ENCODE data around the gene TENT4A.

Gene TENT4A

DNA sequence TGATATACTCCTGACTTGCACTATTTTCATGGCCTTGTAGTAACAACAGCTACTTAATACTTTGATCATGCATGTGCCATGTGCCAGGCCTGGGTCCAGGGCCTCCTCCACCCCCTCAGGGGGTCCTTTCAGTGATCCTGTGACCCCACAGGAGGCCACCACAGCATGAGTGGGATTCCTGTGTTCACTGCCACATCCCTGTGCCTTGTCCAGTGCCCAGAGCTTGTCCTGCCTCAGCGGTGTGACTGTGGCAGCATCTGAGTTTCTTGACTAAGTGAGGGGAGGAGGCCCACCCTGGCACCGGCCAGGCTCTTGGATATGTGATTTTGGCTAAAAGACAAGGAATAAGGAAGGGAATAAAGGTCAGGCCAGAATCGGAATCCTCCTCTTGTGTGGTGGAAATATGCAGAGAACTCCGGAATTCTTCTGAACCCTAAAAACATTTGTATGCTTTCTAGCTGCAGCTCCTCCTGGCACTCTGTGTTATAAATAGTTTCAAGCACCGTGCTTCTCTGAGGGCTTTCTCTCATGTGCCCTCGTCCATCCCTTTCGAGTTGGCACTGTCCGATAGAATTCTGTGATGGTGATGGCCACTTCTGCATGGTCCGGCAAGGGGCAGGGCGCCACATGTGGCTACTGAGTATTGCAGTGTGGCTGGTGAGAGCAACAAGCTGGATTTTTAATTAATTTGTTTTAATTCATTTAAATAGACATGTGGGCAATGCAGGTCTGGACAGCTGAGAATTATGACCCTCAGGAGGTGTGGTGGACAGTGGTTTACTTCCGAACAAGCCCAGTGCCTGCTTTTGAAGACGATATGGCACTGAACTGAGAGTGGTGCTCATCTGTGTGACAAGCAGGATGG is 31.8 kb downstream of the TENT4A start:
- TF ChIP-seq ZNF8 (CRISPR knock-in tag; IDR thresholded peaks at IDR 0.05), result no peak
- TF ChIP-seq ESRRG (CRISPR knock-in tag; IDR thresholded peaks at IDR 0.05), result no peak
- no peak for TF ChIP-seq BACH2 (CRISPR knock-in tag; IDR thresholded peaks at IDR 0.05; ENCODE audit: borderline replicate concordance)
- TF ChIP-seq ZNF70 (CRISPR knock-in tag; IDR thresholded peaks at IDR 0.05), result no peak
- TF ChIP-seq TCF4 (CRISPR knock-in tag; IDR thresholded peaks at IDR 0.05; ENCODE audit: borderline replicate concordance), result no peak
- no peak for TF ChIP-seq ISL1 (CRISPR knock-in tag; IDR thresholded peaks at IDR 0.05)
- no peak for TF ChIP-seq CSRNP3 (CRISPR knock-in tag; IDR thresholded peaks at IDR 0.05)
- TF ChIP-seq PPARA (CRISPR knock-in tag; IDR thresholded peaks at IDR 0.05; ENCODE audit: borderline replicate concordance), result no peak
- TF ChIP-seq RARB (CRISPR knock-in tag; IDR thresholded peaks at IDR 0.05), result no peak
- no peak for TF ChIP-seq CREB5 (CRISPR knock-in tag; IDR thresholded peaks at IDR 0.05; ENCODE audit: low read depth)
- no peak for TF ChIP-seq TOX (CRISPR knock-in tag; IDR thresholded peaks at IDR 0.05; ENCODE audit: borderline replicate concordance)
- TF ChIP-seq TSHZ2 (CRISPR knock-in tag; IDR thresholded peaks at IDR 0.05), result no peak
- TF ChIP-seq PATZ1 (CRISPR knock-in tag; IDR thresholded peaks at IDR 0.05; ENCODE audit: borderline replicate concordance), result no peak
- no peak for TF ChIP-seq ZC3H10 (CRISPR knock-in tag; IDR thresholded peaks at IDR 0.05)
- TF ChIP-seq ZNF565 (CRISPR knock-in tag; conservative IDR thresholded peaks at IDR 0.05; ENCODE audit: low read depth), result no peak
- no peak for TF ChIP-seq POU6F1 (CRISPR knock-in tag; IDR thresholded peaks at IDR 0.05; ENCODE audit: borderline replicate concordance, low read depth)
- TF ChIP-seq ZFP3 (CRISPR knock-in tag; IDR thresholded peaks at IDR 0.05), result no peak
- TF ChIP-seq ARNTL (CRISPR knock-in tag; IDR thresholded peaks at IDR 0.05; ENCODE audit: borderline replicate concordance, low read depth), result no peak
- no peak for TF ChIP-seq GLIS3 (CRISPR knock-in tag; IDR thresholded peaks at IDR 0.05)
- no peak for TF ChIP-seq CSDC2 (CRISPR knock-in tag; IDR thresholded peaks at IDR 0.05)
- ATAC-seq, result peak; percentile 50

DNA sequence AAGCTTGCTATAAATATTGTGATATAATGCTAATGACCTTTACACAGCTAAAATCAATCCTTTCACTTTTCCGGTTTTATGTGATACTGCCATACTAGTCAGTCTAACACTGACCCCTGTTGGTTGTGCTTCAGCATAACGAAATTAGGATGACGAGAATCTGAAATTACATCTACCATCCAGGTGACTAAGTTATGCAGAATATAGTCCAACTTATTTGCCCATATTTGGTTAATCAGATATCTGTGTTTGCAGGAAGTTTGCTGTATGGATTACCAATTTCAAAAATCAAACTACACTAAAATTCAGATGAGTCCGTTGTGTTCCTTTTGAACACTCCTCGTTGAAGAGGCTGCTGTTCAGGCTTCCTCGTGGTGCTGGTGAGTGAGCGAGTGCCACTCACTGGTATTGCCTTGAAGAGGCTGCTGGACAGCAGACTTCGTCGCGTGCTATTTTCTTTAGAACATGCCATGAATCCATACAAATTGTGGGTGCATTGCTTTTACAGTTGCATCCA is 32.5 kb downstream of the TENT4A start:
- ATAC-seq, result peak; percentile 85
- TF ChIP-seq TSHZ2 (CRISPR knock-in tag; IDR thresholded peaks at IDR 0.05) (no peak), RARB (CRISPR knock-in tag; IDR thresholded peaks at IDR 0.05) (no peak), ZNF70 (CRISPR knock-in tag; IDR thresholded peaks at IDR 0.05) (no peak), PATZ1 (CRISPR knock-in tag; IDR thresholded peaks at IDR 0.05; ENCODE audit: borderline replicate concordance) (no peak), ZFP30 (CRISPR knock-in tag; IDR thresholded peaks at IDR 0.05) (no peak), BACH2 (CRISPR knock-in tag; IDR thresholded peaks at IDR 0.05; ENCODE audit: borderline replicate concordance) (no peak), CSRNP3 (CRISPR knock-in tag; IDR thresholded peaks at IDR 0.05) (no peak), SNAI2 (CRISPR knock-in tag; IDR thresholded peaks at IDR 0.05) (no peak), OSR1 (CRISPR knock-in tag; IDR thresholded peaks at IDR 0.05) (no peak), GLIS3 (CRISPR knock-in tag; IDR thresholded peaks at IDR 0.05) (no peak), ESRRG (CRISPR knock-in tag; IDR thresholded peaks at IDR 0.05) (no peak)
